ENCODE measurements around the gene HDAC9.

Gene HDAC9

DNA sequence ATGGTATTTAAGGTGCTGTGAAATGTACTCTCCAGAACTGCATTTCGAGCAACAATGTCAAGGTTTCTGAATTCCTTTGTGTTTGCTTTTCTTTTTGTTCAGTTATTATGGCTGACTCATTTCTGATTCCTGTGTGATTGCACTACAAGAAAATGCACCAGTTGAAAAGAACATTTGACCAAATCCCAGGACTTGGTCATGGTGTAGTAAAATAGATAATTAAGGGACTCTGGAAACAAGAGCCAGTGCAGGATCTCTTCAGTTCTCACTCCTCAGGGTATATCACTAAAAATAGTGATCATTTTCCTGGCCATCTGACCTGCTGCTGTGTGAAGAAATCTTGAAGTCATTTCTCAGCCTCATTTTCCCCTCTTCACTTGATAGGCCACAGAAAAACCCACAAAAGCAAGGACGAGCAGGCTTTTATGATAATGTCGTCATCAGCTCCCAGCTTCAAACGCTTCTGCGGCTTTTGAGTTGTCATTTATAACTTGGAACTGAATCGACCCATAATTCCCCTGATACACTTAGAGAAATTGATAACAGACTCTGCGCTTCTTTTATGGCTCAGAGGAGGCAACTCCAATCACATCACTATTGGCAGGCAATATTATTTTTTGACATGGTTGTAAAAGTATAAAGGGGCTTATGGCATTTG, 274.7 kb downstream of the HDAC9 start:
- H3K27ac ChIP-seq: no peak overlapping the region
- TF ChIP-seq CTCF (conservative IDR thresholded peaks at IDR 0.05): no peak
- TF ChIP-seq ZFX (IDR thresholded peaks at IDR 0.05): no peak

- no peak for TF ChIP-seq ZFX (IDR thresholded peaks at IDR 0.05)
- TF ChIP-seq CTCF (conservative IDR thresholded peaks at IDR 0.05): no peak
- no peak overlapping the region for H3K27ac ChIP-seq
Observed at GRCh38 chr7:18770822-18771221, 275.3 kb downstream of the HDAC9 start.

DNA sequence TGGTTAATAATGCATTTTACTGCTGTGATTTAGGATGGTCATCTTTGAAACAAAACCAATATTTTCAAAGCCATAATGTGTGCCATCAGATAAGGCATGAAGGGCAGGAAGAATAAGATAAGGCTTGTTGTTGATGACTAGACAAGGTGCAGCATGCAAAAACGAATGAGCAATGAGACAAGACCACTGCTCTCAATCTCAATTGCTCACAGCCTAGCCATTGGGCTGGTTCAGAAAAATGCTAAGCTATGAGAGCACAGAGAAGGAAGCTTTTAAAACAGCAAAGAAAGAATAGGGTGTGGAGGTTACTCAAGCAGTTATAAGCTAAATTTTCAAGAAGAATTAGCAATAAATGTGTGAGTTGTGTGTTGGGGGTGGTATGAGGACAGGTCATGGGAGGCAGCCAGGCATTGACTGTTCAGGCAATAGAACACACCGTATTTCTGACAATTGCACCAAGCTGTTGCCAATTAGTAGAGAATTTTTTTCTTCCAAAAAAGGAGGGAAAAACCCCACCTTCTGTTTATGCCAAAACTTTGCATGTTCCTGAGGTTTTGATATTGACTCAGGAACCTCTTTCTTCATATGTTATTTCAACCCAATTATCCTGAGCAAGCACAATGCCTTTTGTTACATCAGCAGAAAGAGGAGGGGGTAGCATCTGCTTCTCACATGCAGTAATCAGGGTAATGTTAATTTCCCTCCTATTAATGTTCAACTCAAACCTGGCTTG, 276.5 kb downstream of the HDAC9 start:
- TF ChIP-seq ZFX (IDR thresholded peaks at IDR 0.05) (no peak), CTCF (conservative IDR thresholded peaks at IDR 0.05) (no peak)
- no peak overlapping the region for H3K27ac ChIP-seq

GRCh38 chr7:18772567-18772965, 277.0 kb downstream of the HDAC9 start:
- no peak for TF ChIP-seq CTCF (conservative IDR thresholded peaks at IDR 0.05)
- TF ChIP-seq ZFX (IDR thresholded peaks at IDR 0.05): no peak
- H3K27ac ChIP-seq: no peak overlapping the region

GRCh38 chr7:18777314-18777713, 281.8 kb downstream of the HDAC9 start:
- H3K27ac ChIP-seq: no peak overlapping the region
- TF ChIP-seq ZFX (IDR thresholded peaks at IDR 0.05) (no peak), CTCF (conservative IDR thresholded peaks at IDR 0.05) (no peak)

DNA sequence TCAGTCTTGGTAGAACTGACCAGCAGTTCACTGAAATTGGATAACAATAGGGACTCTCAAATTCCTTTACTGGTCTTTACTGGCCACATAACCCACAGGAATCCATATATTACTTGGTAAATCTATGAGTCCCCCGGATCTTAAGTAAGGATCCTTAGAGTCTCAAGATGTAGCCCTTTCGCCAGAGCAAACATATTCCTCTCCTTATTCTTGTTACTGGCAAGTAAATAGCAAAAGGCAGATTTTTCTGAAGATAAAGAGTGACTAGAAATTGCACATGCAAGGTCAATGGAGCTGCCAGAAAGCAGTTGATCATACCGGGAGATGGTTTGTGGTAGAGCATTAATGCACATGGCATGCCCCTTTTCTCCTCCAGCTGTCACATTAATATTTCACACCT, 283.0 kb downstream of the HDAC9 start:
- TF ChIP-seq ZFX (IDR thresholded peaks at IDR 0.05) (no peak), CTCF (conservative IDR thresholded peaks at IDR 0.05) (no peak)
- no peak overlapping the region for H3K27ac ChIP-seq

- TF ChIP-seq CTCF (conservative IDR thresholded peaks at IDR 0.05): no peak
- TF ChIP-seq ZFX (IDR thresholded peaks at IDR 0.05): no peak
- H3K27ac ChIP-seq: no peak overlapping the region
Observed at GRCh38 chr7:18780266-18780665, 284.7 kb downstream of the HDAC9 start.
